Spinal cord (tissue), 10 donors: ENCODE data around the gene SOCS1. TPM values are rescaled to one million over a fixed set of nuclear protein-coding genes. Genes with fewer than 3 reads are reported as not detected.

Experiments used
- DNase-seq, 6 donors: peaks; one replicate each; pipeline versions ENCODE4 v3.0.0 to v3.0.0-alpha.2; 2013 to 2015; ENCODE audit warnings: low spot score in 6 of 6, low read depth in 4 of 6
- H3K27ac ChIP-seq: one replicate; pipeline ENCODE4 v1.5.1; 2013; ENCODE audit warnings: low read depth, low read length, control low read depth
- H3K27me3 ChIP-seq: one replicate; pipeline ENCODE4 v1.6.1; 2013; ENCODE audit warnings: low read length; ENCODE audit not compliant: control insufficient read depth, insufficient read depth
- H3K36me3 ChIP-seq: one replicate; pipeline ENCODE4 v1.6.1; 2013; ENCODE audit warnings: low read length; ENCODE audit not compliant: control insufficient read depth, insufficient read depth
- H3K4me1 ChIP-seq: one replicate; pipeline ENCODE4 v1.6.1; 2013; ENCODE audit warnings: low read length; ENCODE audit not compliant: control insufficient read depth, insufficient read depth
- H3K4me3 ChIP-seq: one replicate; pipeline ENCODE4 v1.5.1; 2013; ENCODE audit warnings: low read depth, low read length, control low read depth
- H3K9me3 ChIP-seq: one replicate; pipeline ENCODE4 v1.6.1; 2013; ENCODE audit warnings: low read length; ENCODE audit not compliant: control insufficient read depth, insufficient read depth
- WGBS: methylation state at CpG from one replicate; pipeline ENCODE4 v1.1.5; 2013; ENCODE audit warnings: missing lambda C conversion rate; ENCODE audit not compliant: insufficient coverage; 5-methylcytosine and 5-hydroxymethylcytosine counted together
- polyA plus RNA-seq, 2 donors: library from polyadenylated mRNA; unstranded; fragments of 120-200 nt; gene quantifications; one replicate each; pipeline ENCODE4 v1.2.1, GENCODE V29; 2013; ENCODE audit not compliant: insufficient read length in 2 of 2
- total RNA-seq, 2 donors: library from RNA; depleted of rRNA in 1 of 2; stranded (reverse); fragments of 120-200 nt in 1 of 2; fragments of >200 nt in 1 of 2; gene quantifications; one replicate each; pipeline versions ENCODE4 v1.2.3 to v1.2.4, GENCODE V29; 2013 to 2014
- donor health status: healthy.

SOCS1 gene
- total and polyA plus RNA-seq, 4 donors = 1.6 to 5.3 (median 3.0) TPM

DNA sequence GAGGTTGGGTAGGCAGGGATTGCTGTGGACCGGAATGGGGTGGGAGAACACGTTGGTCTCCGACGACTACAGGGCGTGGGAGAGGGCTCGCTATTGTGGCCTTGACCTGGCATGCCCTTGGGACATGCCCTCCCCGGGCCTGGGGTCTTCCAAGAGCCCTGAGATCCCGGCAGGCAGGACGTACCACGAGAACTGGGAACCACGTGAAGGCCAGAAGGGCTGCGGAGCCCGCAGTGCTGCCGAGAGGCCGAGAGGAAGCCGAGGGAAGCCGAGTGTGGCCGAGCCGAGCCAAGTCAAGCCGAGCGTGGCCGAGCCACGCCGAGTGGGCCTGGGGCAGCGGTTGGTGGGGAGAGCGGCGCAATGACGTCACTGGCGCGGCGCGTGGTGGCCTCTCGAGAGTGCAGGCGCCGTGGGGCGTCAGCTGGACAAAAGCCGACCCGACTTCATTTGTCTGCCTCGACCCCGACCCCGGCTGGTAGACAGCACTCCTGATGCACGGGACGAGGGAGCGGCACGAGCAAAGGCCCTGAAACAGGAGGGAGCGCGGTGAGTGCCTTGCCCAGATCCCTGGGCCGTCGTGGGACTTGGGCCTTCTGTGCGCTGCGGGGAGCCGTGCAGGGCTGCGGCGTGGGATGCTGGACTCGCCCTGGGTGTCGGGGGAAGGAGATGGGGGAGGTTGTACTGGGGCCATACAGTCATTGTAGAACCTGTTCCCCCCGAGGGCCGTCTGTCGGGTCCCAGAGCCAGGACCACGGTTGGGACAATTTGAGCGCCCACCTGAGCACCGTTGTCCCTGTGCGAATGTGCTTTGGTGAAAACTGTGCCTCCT is 6.6 kb downstream of the SOCS1 start:
- Histone ChIP-seq H3K27ac (no peak overlapping the region), H3K27me3 (no peaks in the 10 kb centered on the region), H3K4me3 (no peak overlapping the region), H3K4me1 (peaks cover 10% of the 10 kb centered on the region), H3K9me3 (no peaks in the 10 kb centered on the region), H3K36me3 (peaks cover 8% of the 10 kb centered on the region)
- 91% methylated on average over 61 of the region's 63 CpGs for WGBS
- no peak for DNase-seq

DNA sequence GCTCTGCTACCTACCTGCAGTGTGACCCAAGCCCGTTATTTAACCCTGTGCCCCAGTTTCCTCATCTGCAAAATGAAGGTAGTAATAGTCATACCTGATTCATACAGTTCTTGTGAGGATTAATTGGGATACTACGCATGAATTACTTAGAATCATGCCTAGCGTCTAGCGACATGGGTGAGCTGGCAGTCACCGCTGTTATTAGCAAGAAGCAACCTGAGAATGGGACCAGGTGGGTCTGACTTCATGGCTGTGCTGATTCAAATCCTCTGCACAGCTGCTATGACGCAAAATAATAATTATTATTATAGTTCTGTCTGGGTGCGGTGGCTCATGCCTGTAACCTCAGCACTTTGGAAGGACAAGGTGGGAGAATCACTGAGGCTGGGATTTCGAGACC is 7.9 kb downstream of the SOCS1 start:
- 88% methylated on average over 6 of the region's 8 CpGs for WGBS
- H3K9me3 ChIP-seq = no peaks in the 10 kb centered on the region
- no peaks in the 10 kb centered on the region for H3K4me1 ChIP-seq
- no peaks in the 10 kb centered on the region for H3K27me3 ChIP-seq
- peaks cover 8% of the 10 kb centered on the region for H3K36me3 ChIP-seq
- no peak overlapping the region for H3K4me3 ChIP-seq
- DNase-seq = no peak
- H3K27ac ChIP-seq = no peak overlapping the region

DNA sequence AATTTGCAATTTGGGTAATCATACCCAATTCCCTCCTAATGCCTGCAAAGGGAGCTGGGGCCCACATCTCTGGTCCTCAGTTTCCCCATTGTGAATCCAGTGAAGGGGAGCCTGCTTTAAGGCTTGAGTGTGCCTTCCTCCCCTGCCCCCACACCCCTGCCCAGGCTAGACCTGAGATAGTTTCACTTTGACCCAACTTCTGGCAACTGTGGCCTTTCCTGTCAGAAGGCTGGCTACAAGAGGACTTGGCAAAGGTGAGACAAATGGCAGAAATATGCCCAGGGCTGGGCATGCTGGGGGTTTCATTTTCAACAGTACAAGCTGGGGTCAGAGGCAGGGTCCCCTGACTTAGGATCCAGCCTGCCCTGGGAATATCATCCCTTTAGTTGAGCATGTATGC is 10.0 kb downstream of the SOCS1 start:
- Histone ChIP-seq H3K27ac (no peak overlapping the region), H3K36me3 (peaks cover 4% of the 10 kb centered on the region), H3K27me3 (no peaks in the 10 kb centered on the region), H3K9me3 (no peaks in the 10 kb centered on the region), H3K4me1 (no peaks in the 10 kb centered on the region), H3K4me3 (no peak overlapping the region)
- DNase-seq = no peak

DNA sequence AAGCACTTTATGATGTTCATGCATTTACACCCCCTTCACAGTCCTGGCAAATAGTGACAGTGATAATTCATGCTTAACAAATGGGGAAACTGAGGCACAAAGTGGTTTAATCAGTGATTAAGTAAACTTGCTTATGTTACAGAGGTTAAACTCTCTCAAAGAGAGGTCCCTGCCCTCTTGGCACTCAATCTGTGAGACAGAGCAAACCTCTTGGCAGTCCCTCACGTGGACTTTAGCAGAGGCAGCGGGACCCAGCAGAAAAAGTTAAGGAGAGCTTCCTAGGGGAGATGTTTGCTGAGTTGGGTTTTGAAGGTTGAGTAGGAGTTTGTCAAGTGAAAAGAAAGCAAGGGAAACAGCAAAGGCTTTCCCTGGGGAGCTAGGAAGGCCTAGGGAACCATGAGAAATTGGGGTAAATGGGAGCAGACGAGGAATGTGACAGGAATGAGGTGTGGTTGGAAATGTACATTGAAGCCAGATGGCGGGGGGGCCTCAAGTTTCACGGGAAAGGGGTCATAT is 10.7 kb downstream of the SOCS1 start:
- H3K4me1 ChIP-seq = no peaks in the 10 kb centered on the region
- peaks cover 4% of the 10 kb centered on the region for H3K36me3 ChIP-seq
- no peaks in the 10 kb centered on the region for H3K9me3 ChIP-seq
- WGBS = 87% methylated on average over 4 of the region's 5 CpGs
- no peak for DNase-seq
- H3K27me3 ChIP-seq = no peaks in the 10 kb centered on the region
- H3K27ac ChIP-seq = no peak overlapping the region
- no peak overlapping the region for H3K4me3 ChIP-seq

- Histone ChIP-seq H3K9me3 (no peaks in the 10 kb centered on the region), H3K27ac (no peak overlapping the region), H3K27me3 (no peaks in the 10 kb centered on the region), H3K4me3 (no peak overlapping the region), H3K4me1 (no peaks in the 10 kb centered on the region), H3K36me3 (no peaks in the 10 kb centered on the region)
- 85% methylated on average over 4 of the region's 12 CpGs for WGBS
- DNase-seq = peak in 2 of 6 donors; percentile 32 to 46
Measured at GRCh38 chr16:11242658-11243057, 13.3 kb downstream of the SOCS1 start.

GRCh38 chr16:11241480-11242204 is 14.4 kb downstream of the SOCS1 start:
- 92% methylated on average over 2 of the region's 5 CpGs for WGBS
- Histone ChIP-seq H3K9me3 (no peaks in the 10 kb centered on the region), H3K27me3 (no peaks in the 10 kb centered on the region), H3K4me3 (no peak overlapping the region), H3K4me1 (no peaks in the 10 kb centered on the region), H3K27ac (no peak overlapping the region), H3K36me3 (no peaks in the 10 kb centered on the region)
- no peak for DNase-seq

DNA sequence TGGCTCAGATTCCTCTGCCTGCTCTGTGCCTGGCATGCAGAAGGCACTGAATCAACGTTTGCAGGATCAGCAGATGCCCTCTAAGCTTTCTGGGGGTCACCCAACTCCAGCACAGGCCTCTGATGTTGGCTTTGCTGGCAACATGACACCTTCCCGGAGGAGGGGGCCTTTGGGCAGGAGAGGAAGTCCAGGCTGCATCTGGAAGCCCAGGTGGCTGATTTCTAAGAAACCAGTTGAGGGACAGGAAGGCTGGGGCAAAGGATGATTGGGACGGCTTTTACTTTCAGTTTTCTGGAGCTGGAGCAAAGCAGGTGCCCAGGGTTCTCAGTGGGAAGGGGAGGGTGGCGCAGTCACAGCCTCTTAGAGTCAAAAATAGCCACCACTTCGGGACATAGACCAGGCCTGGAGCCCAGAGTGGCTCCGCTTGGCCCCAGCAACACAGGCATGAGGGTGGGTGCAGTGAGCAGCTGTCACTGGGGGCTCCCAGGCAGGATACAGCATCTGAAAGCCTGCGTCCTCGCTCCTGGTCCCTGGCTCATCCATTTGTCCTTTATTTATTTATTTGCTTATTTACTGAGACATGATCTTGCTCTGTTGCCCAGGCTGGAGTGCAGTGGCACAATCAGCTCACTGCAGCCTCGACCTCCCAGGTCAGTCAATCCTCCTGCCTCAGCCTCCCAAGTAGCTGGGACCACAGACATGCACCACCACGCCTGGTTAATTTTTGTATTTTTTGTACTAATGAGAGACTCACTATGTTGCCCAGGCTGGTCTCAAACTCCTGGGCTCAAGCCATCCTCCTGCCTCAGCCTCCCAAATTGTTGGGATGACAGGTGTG is 15.1 kb downstream of the SOCS1 start:
- H3K4me1 ChIP-seq = no peaks in the 10 kb centered on the region
- 80% methylated on average over 8 of the region's 10 CpGs for WGBS
- no peak overlapping the region for H3K4me3 ChIP-seq
- DNase-seq = no peak
- no peaks in the 10 kb centered on the region for H3K27me3 ChIP-seq
- no peak overlapping the region for H3K27ac ChIP-seq
- no peaks in the 10 kb centered on the region for H3K9me3 ChIP-seq
- H3K36me3 ChIP-seq = no peaks in the 10 kb centered on the region

- no peak for DNase-seq
- Histone ChIP-seq H3K4me3 (no peak overlapping the region), H3K27me3 (no peaks in the 10 kb centered on the region), H3K9me3 (no peaks in the 10 kb centered on the region), H3K4me1 (no peaks in the 10 kb centered on the region), H3K27ac (no peak overlapping the region), H3K36me3 (no peaks in the 10 kb centered on the region)
- WGBS = 82% methylated on average over 8 of the region's 10 CpGs
Measured at GRCh38 chr16:11239644-11240632, 16.1 kb downstream of the SOCS1 start.
